Gastrocnemius medialis (tissue), 4 donors: ENCODE data around the gene TTC16. TPM values are rescaled to one million over a fixed set of nuclear protein-coding genes. Genes with fewer than 3 reads are reported as not detected.

Experiments used
- ATAC-seq, 2 donors: fragments of 150-250 bp; one replicate each; pipeline ENCODE4 v1.9.1; 2016
- DNase-seq, 2 donors: peaks; one replicate each; pipeline ENCODE4 v3.0.0-alpha.2; 2019
- H3K27ac ChIP-seq, 4 donors: fragments of 200-600 bp; sonication (generic); 1 replicate in 1 of 4; 2 replicates in 3 of 4; pipeline ENCODE4 v1.5.1; 2016 to 2018; ENCODE audit warnings: mild to moderate bottlenecking in 2 of 4, moderate library complexity in 1 of 4
- H3K27me3 ChIP-seq, 3 donors: fragments of 200-600 bp; sonication (generic) in 2 of 3; 1 replicate in 1 of 3; 2 replicates in 2 of 3; pipeline versions ENCODE4 v1.5.1 to v1.6.0; 2016 to 2019; ENCODE audit warnings: mild to moderate bottlenecking in 1 of 3, moderate library complexity in 1 of 3
- H3K36me3 ChIP-seq, 2 donors: fragments of 200-600 bp; sonication (generic) in 1 of 2; one replicate each; pipeline ENCODE4 v1.5.1; 2017 to 2018
- H3K4me1 ChIP-seq, 2 donors: fragments of 200-600 bp; sonication (generic) in 1 of 2; one replicate each; pipeline ENCODE4 v1.5.1; 2016 to 2017; ENCODE audit warnings: mild to moderate bottlenecking in 2 of 2
- H3K4me3 ChIP-seq, 4 donors: fragments of 200-600 bp; sonication (generic) in 3 of 4; 1 replicate in 1 of 4; 2 replicates in 3 of 4; pipeline ENCODE4 v1.5.1; 2016 to 2019; ENCODE audit warnings: mild to moderate bottlenecking in 2 of 4
- H3K9me3 ChIP-seq, 3 donors: fragments of 200-600 bp; sonication (generic) in 2 of 3; 1 replicate in 1 of 3; 2 replicates in 2 of 3; pipeline ENCODE4 v1.5.1; 2016 to 2019
- POLR2A ChIP-seq, 2 donors: fragments of 450-650 bp; IDR thresholded peaks; one replicate each; pipeline ENCODE4 v1.6.1; 2017; ENCODE audit warnings: antibody characterized with exemption in 2 of 2, mild to moderate bottlenecking in 2 of 2, moderate library complexity in 2 of 2
- in situ Hi-C, 4 donors: fragments of 200-750 bp; cut with MboI; loops; one replicate each; pipeline versions ENCODE4 v1.15.0 to v1.8.0; 2017; ENCODE audit warnings: low sequenced_read_pairs in 4 of 4
- intact Hi-C: fragments of 100-400 bp; cut with DNase I; formaldehyde crosslinking; loops from one replicate; pipeline ENCODE4 v1.15.1; 2023; ENCODE audit warnings: low total_unique reads
- total RNA-seq, 4 donors: library from RNA; depleted of rRNA; stranded (reverse); fragments of >200 nt; gene quantifications; one replicate each; pipeline versions ENCODE4 v1.1.0 to v1.2.3, GENCODE V29; 2016
- TF ChIP-seq, protein P1 (sequence below), 5 experiments: fragments of 450-650 bp in 3 of 5; fragments of 200-600 bp in 2 of 5; sonication (generic) in 2 of 5; IDR thresholded peaks in 4 of 5; conservative IDR thresholded peaks in 1 of 5; 1 replicate in 4 of 5; 2 replicates in 1 of 5; pipeline ENCODE4 v1.5.1; 2016 to 2019; ENCODE audit warnings: antibody characterized with exemption in 5 of 5, mild to moderate bottlenecking in 3 of 5, moderate library complexity in 3 of 5

The TTC16 gene
- total RNA-seq, 4 donors from 2014 or later = not detected

DNA sequence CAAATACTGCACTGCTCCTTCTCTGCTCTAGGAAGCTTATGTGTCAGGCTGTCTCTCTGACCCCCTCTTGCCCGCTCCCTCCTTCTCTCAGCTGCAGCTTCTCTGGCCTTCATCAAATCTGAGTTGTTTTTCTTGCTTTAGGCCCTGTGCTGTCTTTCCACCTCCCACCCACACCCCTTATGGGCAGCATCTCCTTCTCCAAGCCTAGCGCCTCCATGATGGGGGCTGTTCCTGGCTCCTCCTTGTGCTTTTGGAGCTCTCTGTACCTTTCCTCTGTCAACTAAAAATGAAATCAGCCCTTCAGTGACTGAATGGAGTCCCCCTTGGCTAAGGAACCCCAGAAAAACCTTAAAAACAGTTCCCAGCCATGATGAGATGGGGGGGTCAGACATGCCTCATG is 15.7 kb upstream of the TTC16 start:
- ATAC-seq = no peak
- in situ Hi-C loops (no loop called here), intact Hi-C loops (loop anchor here (1.0 kb wide), 1 partner anchor 15 kb away; the partner anchor contains the start of gene PTRH1)
- TF ChIP-seq, protein P1, sequence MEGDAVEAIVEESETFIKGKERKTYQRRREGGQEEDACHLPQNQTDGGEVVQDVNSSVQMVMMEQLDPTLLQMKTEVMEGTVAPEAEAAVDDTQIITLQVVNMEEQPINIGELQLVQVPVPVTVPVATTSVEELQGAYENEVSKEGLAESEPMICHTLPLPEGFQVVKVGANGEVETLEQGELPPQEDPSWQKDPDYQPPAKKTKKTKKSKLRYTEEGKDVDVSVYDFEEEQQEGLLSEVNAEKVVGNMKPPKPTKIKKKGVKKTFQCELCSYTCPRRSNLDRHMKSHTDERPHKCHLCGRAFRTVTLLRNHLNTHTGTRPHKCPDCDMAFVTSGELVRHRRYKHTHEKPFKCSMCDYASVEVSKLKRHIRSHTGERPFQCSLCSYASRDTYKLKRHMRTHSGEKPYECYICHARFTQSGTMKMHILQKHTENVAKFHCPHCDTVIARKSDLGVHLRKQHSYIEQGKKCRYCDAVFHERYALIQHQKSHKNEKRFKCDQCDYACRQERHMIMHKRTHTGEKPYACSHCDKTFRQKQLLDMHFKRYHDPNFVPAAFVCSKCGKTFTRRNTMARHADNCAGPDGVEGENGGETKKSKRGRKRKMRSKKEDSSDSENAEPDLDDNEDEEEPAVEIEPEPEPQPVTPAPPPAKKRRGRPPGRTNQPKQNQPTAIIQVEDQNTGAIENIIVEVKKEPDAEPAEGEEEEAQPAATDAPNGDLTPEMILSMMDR (IDR thresholded peaks at IDR 0.05 in 4 of 5, conservative IDR thresholded peaks at IDR 0.05 in 1 of 5) = no peak
- no peak for TF ChIP-seq POLR2A (IDR thresholded peaks at IDR 0.05)
- H3K27me3 ChIP-seq = no peaks in the 10 kb centered on the region
- peak overlapping the region; percentile 85 to 96 (median 91) for H3K27ac ChIP-seq
- no peaks in the 10 kb centered on the region for H3K9me3 ChIP-seq
- peaks cover 13 to 20% of the 10 kb centered on the region in 2 donors for H3K4me1 ChIP-seq
- H3K4me3 ChIP-seq = no peak overlapping the region
- no peaks in the 10 kb centered on the region for H3K36me3 ChIP-seq
- no peak for DNase-seq

GRCh38 chr9:127700594-127701255 is 15.2 kb upstream of the TTC16 start:
- no peak for DNase-seq
- peak overlapping the region; percentile 85 to 96 (median 91) for H3K27ac ChIP-seq
- in situ Hi-C loops = no loop called here
- peak in 1 of 2 donors; percentile 44 for ATAC-seq
- no peaks in the 10 kb centered on the region for H3K9me3 ChIP-seq
- H3K36me3 ChIP-seq = no peaks in the 10 kb centered on the region
- intact Hi-C loops = loop anchor here (1.0 kb wide), 1 partner anchor 15 kb away; the partner anchor contains the start of gene PTRH1
- H3K4me3 ChIP-seq = no peak overlapping the region
- H3K27me3 ChIP-seq = no peaks in the 10 kb centered on the region
- TF ChIP-seq, protein P1 (IDR thresholded peaks at IDR 0.05 in 4 of 5, conservative IDR thresholded peaks at IDR 0.05 in 1 of 5) = no peak
- no peak for TF ChIP-seq POLR2A (IDR thresholded peaks at IDR 0.05)
- peaks cover 13 to 20% of the 10 kb centered on the region in 2 donors for H3K4me1 ChIP-seq

GRCh38 chr9:127703289-127703946 is 12.5 kb upstream of the TTC16 start:
- TF ChIP-seq, protein P1 (IDR thresholded peaks at IDR 0.05 in 4 of 5, conservative IDR thresholded peaks at IDR 0.05 in 1 of 5) = no peak
- no peak for TF ChIP-seq POLR2A (IDR thresholded peaks at IDR 0.05)
- Histone ChIP-seq H3K4me3 (no peak overlapping the region), H3K4me1 (peaks cover 13 to 20% of the 10 kb centered on the region in 2 donors), H3K9me3 (no peaks in the 10 kb centered on the region), H3K36me3 (no peaks in the 10 kb centered on the region), H3K27me3 (no peaks in the 10 kb centered on the region), H3K27ac (no peak overlapping the region)
- DNase-seq = no peak
- intact Hi-C loops = no loop called here
- ATAC-seq = no peak
- in situ Hi-C loops = no loop called here

DNA sequence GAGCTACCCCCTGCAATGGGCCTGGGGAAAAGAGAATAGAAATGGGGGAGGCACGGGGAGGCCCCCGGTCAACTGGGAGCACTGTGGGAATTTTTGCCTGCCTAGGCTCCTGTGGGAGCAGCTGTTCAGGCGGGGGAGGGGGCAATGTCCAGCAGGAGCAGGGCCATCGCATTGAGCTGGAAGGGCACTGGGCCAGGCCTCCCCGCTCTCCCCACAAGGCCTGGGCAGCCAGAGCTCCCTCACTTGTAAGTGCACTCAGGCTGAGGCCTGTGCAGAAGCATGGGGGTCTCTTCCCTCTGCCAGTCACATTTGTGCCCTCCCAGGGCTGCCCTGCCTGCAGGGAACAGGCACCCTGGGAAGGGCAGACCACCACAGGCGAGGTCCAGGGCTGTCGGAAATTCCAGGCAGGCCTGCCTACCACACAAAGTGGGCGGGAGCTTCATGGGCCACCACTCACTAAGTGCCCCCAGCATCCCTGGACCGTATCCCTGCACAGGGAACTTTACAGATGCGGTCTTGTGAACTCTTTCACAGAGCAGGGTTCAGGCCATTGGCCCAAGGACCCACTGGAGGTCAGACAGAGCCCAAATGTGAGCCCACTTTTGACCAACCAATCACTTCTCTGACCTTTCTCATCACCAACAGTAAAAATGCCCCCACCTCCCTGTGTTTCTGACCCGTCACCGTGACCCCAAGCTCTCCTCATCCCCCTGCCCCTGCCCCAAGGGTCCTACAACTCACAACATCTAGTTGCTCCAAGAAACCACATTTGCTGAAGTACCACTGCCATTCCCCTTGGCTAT is 10.1 kb upstream of the TTC16 start:
- H3K9me3 ChIP-seq = no peaks in the 10 kb centered on the region
- no peak overlapping the region for H3K4me3 ChIP-seq
- H3K27ac ChIP-seq = no peak overlapping the region
- intact Hi-C loops = no loop called here
- no peak for ATAC-seq
- no peaks in the 10 kb centered on the region for H3K36me3 ChIP-seq
- H3K4me1 ChIP-seq = peaks cover under 1 to 2% of the 10 kb centered on the region in 2 donors
- in situ Hi-C loops = no loop called here
- DNase-seq = no peak
- H3K27me3 ChIP-seq = no peaks in the 10 kb centered on the region
- TF ChIP-seq POLR2A (IDR thresholded peaks at IDR 0.05) = no peak
- TF ChIP-seq, protein P1 (IDR thresholded peaks at IDR 0.05 in 4 of 5, conservative IDR thresholded peaks at IDR 0.05 in 1 of 5) = no peak
